HL-60 (cell line): ENCODE data around the gene YY1.

Experiments used
- CTCF ChIP-seq: IDR thresholded peaks from one replicate; pipeline ENCODE4 v1.5.1; 2011; ENCODE audit warnings: low read length, control low read depth, inconsistent platforms; ENCODE audit not compliant: insufficient read depth
- TF ChIP-seq, protein P1 (sequence below): IDR thresholded peaks from 2 replicates; pipeline ENCODE4 v1.6.1; 2012; ENCODE audit warnings: low read depth; ENCODE audit not compliant: insufficient replicate concordance

DNA sequence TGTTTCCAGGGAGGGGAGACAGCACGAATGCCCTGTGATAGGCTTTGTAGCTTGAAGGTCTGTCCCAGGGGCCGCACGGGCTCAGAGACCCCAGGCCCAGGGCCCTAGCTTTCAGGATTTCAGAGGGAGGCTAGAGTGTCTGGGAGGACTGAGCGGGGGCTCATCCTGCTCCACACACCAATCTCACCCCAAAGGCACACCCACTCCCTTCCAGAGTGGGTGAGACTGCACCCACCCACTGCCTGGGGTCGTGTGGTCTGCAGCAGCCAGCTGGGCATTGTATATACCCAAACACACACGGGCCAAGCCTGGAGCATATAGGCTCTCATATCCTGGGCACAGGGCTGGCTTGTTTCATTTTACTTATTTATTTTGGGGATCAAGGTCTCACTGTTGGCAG is 78.4 kb downstream of the YY1 start:
- TF ChIP-seq CTCF, result no peak
- TF ChIP-seq, protein P1, sequence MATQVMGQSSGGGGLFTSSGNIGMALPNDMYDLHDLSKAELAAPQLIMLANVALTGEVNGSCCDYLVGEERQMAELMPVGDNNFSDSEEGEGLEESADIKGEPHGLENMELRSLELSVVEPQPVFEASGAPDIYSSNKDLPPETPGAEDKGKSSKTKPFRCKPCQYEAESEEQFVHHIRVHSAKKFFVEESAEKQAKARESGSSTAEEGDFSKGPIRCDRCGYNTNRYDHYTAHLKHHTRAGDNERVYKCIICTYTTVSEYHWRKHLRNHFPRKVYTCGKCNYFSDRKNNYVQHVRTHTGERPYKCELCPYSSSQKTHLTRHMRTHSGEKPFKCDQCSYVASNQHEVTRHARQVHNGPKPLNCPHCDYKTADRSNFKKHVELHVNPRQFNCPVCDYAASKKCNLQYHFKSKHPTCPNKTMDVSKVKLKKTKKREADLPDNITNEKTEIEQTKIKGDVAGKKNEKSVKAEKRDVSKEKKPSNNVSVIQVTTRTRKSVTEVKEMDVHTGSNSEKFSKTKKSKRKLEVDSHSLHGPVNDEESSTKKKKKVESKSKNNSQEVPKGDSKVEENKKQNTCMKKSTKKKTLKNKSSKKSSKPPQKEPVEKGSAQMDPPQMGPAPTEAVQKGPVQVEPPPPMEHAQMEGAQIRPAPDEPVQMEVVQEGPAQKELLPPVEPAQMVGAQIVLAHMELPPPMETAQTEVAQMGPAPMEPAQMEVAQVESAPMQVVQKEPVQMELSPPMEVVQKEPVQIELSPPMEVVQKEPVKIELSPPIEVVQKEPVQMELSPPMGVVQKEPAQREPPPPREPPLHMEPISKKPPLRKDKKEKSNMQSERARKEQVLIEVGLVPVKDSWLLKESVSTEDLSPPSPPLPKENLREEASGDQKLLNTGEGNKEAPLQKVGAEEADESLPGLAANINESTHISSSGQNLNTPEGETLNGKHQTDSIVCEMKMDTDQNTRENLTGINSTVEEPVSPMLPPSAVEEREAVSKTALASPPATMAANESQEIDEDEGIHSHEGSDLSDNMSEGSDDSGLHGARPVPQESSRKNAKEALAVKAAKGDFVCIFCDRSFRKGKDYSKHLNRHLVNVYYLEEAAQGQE, result no peak
